LNCAP (cell line): ENCODE data around the gene TMF1.

ENCODE experiments used
- CTCF ChIP-seq: fragments of 450-650 bp; IDR thresholded peaks from 2 replicates; pipeline ENCODE4 v1.5.1; 2017; ENCODE audit warnings: mild to moderate bottlenecking

Gene TMF1

GRCh38 chr3:69066121-69066520 lies 14.0 kb upstream of the TMF1 start:
- TF ChIP-seq CTCF: no peak

- no peak for TF ChIP-seq CTCF
Measured at GRCh38 chr3:69065318-69065964, 13.3 kb upstream of the TMF1 start.

- no peak for TF ChIP-seq CTCF
Measured at GRCh38 chr3:69063636-69064035, 11.5 kb upstream of the TMF1 start.

GRCh38 chr3:69059688-69060087 lies 7.6 kb upstream of the TMF1 start:
- no peak for TF ChIP-seq CTCF

GRCh38 chr3:69058947-69059224 lies 6.8 kb upstream of the TMF1 start:
- no peak for TF ChIP-seq CTCF

- no peak for TF ChIP-seq CTCF
Measured at GRCh38 chr3:69058180-69058946, 6.2 kb upstream of the TMF1 start.

GRCh38 chr3:69052472-69052898 lies 352 bp upstream of the TMF1 start:
- no peak for TF ChIP-seq CTCF
